GM19463 (cell line): Measurements from ENCODE around the gene TRAF7.
"Not testable (repeated sequence)": the region's sequence is repeated elsewhere in the genome, so short reads cannot be mapped to it uniquely, and the experiment has no call there.

Source experiments
- ATAC-seq: cut with Tn5 transposase; IDR thresholded peaks from one replicate; pipeline ENCODE4 v1.9.1; 2021; ENCODE audit warnings: mild to moderate bottlenecking, moderate library complexity; ENCODE audit not compliant: unreplicated experiment

The TRAF7 gene

DNA sequence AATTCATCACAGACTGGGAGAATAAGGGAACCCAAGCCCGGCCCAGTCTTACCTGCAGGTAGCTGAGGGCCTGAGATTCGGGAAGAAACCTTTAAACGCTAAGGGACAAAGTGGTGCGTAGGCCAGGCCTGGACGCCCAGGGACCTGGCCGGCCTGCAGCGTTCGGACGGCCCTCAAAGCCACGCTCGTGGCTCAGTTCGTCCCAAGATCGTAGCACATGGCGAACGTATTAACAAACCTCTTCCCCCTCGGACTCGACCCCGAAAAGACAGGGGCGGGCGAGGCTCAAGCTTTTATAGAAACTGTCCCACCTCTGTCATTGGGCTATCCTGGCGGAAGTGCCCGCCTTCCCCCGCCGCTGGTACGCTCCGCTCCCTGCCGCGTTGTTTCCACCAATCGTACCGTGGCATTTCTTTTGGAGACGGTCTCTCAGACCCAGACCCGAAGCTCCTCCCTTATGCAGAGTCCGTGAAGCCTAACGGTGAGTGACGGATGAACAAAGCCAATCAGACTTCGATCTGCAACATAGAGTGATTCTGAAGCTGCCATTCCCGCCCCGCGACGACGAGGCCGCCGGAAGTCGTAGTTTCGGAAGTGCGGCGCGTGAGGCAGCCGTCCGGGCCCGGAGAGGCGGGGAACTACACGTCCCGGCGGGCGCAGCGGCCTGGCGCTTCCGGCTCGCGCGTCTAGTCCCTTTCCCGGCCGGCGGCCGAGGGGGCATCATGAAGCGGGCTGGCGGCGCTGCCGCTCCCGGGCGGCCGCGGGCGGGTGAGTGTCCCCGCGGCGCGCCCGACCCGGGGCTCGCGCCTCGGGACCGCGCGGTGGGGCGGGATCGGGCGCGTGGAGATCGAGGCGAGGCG lies at the start of gene TRAF7:
TRAF7 (plus strand) TSS at position 692 of the 860 bp plus-strand sequence. CDS start 8,139 bp downstream, outside the sequence.
- ATAC-seq: peak; percentile 86

- ATAC-seq: not testable (repeated sequence)
Observed at GRCh38 chr16:2106211-2106610, 49.4 kb upstream of the TRAF7 start.

- ATAC-seq: not testable (repeated sequence)
Observed at GRCh38 chr16:2107121-2107790, 48.3 kb upstream of the TRAF7 start.

DNA sequence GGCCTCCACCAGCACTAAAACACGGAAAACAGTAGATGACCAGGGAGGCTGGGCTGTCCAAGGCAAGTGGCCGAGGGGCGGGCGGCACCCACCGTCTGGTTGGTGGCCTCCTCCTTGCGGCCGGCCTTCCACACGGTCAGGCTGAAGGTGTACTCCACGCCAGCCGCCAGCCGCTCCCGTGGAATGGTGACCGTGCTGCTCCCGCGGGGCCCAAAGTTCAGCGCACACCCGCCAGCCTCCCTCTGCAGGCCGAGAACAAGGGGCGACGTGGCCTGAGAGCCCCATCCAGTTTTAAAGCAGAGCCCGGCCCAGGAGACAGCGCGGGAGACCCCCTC lies 47.8 kb upstream of the TRAF7 start:
- not testable (repeated sequence) for ATAC-seq

GRCh38 chr16:2108446-2109270 lies 46.9 kb upstream of the TRAF7 start:
- ATAC-seq: not testable (repeated sequence)

- not testable (repeated sequence) for ATAC-seq
Observed at GRCh38 chr16:2109271-2109580, 46.4 kb upstream of the TRAF7 start.

DNA sequence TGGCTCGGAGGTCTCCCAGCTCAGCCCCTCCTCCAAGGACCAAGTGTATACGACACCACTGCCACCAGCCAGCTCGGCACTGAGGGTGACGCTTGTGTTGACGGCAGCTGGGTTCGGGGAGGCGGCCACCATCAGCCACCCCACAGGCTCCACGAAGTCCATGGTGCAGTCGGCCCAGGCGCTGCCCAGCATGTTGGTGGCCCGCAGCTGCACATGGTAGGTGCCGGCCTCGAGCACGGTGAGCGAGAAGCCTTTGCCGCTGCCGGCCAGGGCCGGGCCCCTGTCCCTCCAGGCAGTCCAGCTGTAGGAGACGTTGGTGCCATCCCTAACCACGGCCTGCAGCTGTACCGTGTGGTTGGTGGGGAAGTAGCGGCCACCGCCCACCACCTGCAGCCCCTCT lies 45.7 kb upstream of the TRAF7 start:
- not testable (repeated sequence) for ATAC-seq

DNA sequence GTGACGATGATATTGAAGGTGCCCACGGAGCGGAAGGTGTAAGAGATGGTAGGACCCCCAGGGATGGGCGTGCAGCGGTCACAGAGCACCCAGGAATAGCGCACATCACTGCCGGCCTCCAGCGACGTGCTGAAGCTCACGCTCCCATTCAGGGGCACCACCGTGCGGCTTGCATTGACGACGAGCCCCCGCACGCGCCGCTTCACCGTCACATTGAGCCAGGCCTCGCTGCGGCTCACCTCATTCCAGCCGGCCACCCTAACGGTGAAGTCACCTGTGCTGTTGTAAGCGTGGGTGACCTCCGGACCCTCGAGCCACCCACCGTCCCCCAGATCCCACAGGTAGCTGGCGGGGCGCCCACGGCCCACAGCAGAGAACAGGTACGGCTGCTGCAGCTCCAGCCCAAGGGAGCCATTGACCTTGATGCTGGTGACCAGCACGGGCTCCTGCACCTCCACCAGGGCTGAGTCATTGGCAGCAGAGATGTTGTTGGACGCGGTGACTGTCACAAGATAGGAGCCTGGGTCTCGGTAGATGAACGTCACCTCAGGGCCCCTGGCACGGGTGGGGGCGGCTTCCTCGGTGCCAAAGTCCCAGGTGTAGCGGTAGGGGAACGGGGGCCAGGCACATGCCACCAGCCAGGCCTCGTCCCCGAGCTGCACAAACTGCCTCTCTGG lies 45.1 kb upstream of the TRAF7 start:
- ATAC-seq: not testable (repeated sequence)

GRCh38 chr16:2111009-2111353 lies 44.6 kb upstream of the TRAF7 start:
- ATAC-seq: not testable (repeated sequence)

- ATAC-seq: not testable (repeated sequence)
Observed at GRCh38 chr16:2111412-2112335, 43.9 kb upstream of the TRAF7 start.

GRCh38 chr16:2112539-2113106 lies 43.0 kb upstream of the TRAF7 start:
- not testable (repeated sequence) for ATAC-seq

DNA sequence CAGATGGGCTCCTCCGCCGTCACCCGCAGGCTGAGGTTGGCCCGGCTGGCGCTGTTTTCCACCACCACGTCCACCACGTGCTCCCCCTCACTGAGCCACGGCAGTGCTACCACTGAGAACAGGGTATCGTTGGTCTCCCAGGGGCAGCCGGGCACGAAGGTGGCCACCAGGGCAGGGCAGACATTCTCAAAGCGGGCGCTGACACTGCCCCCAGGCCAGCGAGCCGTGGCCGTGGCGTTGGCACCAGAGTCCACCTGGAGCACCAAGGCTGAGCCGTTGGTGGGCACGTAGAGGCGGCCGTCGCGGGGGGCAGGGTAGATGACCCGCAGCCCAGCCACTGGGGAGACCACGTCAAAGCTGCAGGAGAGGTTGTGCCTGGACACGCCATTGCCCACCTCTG lies 41.4 kb upstream of the TRAF7 start:
- not testable (repeated sequence) for ATAC-seq

- ATAC-seq: not testable (repeated sequence)
Observed at GRCh38 chr16:2114885-2115590, 40.5 kb upstream of the TRAF7 start.

DNA sequence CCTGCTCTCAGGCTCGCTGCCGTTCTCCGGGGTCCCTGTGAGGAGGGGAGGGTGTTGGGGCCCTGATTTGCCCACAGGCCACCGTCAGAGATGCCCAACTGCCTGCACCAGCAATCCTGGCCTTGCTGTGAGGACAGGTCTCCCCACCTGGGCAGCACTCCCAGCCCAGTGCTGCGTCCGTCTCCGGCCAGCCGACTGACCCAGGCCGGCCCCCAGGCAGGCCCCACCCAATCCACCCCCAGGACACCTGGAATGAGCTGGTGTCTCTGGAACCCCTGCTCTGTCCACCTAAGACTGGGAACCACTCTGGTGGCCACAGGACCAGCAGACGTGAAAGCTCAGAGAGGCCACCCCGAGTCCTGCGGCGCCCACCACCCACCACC lies 40.0 kb upstream of the TRAF7 start:
- no peak for ATAC-seq

- ATAC-seq: not testable (repeated sequence)
Observed at GRCh38 chr16:2116428-2116827, 39.2 kb upstream of the TRAF7 start.

GRCh38 chr16:2117341-2117740 lies 38.2 kb upstream of the TRAF7 start:
- ATAC-seq: not testable (repeated sequence)

DNA sequence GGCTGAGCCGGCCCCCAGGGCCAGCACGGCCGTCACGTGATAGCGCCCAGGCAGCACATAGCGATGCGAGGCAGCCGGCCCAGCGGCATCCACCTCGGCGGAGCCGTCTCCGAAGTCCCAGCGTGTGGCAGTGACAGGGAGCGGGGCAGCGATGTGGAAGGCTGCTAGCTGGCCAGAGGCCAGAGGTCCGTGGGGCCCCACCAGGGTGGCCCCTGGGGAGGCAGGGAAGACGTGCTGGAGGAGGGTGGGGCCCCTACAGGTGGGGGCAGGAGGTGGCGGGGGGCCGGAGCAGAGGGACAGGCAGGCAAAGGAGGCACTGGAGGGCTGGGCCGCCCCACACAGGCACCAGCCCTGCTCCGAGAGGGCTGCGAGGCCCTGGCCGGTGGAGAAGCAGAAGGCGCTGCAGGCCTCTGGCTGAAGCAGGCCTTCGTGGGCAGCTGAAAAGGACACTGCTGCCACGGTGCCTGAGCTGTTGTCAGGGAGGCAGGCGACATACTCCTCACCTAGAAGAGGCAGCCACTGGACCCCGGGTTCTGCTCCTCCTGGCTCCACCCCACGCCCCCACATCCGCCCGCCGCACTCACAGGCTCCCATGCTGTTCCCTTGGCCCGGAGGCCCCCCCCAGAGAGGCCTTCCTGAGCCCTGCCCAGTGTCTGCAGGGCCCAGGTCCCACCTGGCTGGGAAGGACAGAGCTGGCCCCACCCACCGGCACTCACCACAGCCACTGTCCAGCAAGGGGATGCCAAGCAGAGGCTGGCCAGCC lies 37.4 kb upstream of the TRAF7 start:
- ATAC-seq: not testable (repeated sequence)

DNA sequence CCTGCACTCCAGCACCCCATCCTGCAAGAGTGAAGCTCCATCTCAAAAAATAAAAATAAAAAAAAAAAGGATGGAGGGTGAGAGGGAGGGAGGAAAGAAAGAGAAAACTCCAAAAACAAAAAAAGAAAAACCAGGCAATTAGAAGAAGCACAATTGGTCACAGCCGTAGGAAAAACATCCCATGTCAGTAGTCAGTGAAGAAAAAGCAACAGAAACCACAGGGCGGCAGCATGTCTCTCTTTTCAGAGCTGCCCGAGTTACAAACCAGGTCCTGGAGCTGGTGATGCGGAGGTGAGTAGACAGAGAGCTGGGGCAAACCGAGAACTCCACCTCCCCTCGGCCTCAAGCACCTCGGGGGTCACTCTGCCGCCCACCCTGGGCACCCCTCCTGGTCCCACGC lies 34.3 kb upstream of the TRAF7 start:
- not testable (repeated sequence) for ATAC-seq
